Measurements from ENCODE around the gene LPCAT3.
A peak's percentile ranks its signal among the peaks of the same experiment; 100 is the strongest.

LPCAT3 gene

GRCh38 chr12:6961278-6961694 is 57.0 kb downstream of the LPCAT3 start:
- TF ChIP-seq CTCF (IDR thresholded peaks at IDR 0.05; ENCODE audit: insufficient read depth, low read depth, low read length, missing control alignments), result no peak
- peak; percentile 90 for DNase-seq (ENCODE audit: low read depth)
- peak overlapping the region; percentile 76 for H3K4me3 ChIP-seq (ENCODE audit: low read depth, low read length)

- H3K4me3 ChIP-seq (ENCODE audit: low read depth, low read length), result peak overlapping the region; percentile 76
- peak; percentile 86 for DNase-seq (ENCODE audit: low read depth)
- TF ChIP-seq CTCF (IDR thresholded peaks at IDR 0.05; ENCODE audit: insufficient read depth, low read depth, low read length, missing control alignments), result peak; percentile 44
Observed at GRCh38 chr12:6960593-6961277, 57.5 kb downstream of the LPCAT3 start.

- H3K4me3 ChIP-seq (ENCODE audit: low read depth, low read length), result peak overlapping the region; percentile 76
- TF ChIP-seq CTCF (IDR thresholded peaks at IDR 0.05; ENCODE audit: insufficient read depth, low read depth, low read length, missing control alignments), result no peak
- peak; percentile 31 for DNase-seq (ENCODE audit: low read depth)
Observed at GRCh38 chr12:6959805-6960592, 58.3 kb downstream of the LPCAT3 start.

GRCh38 chr12:6959058-6959804 is 59.0 kb downstream of the LPCAT3 start:
- peak overlapping the region; percentile 76 for H3K4me3 ChIP-seq (ENCODE audit: low read depth, low read length)
- peak; percentile 94 for DNase-seq (ENCODE audit: low read depth)
- TF ChIP-seq CTCF (IDR thresholded peaks at IDR 0.05; ENCODE audit: insufficient read depth, low read depth, low read length, missing control alignments), result no peak

- DNase-seq (ENCODE audit: low read depth), result no peak
- TF ChIP-seq CTCF (IDR thresholded peaks at IDR 0.05; ENCODE audit: insufficient read depth, low read depth, low read length, missing control alignments), result no peak
- H3K4me3 ChIP-seq (ENCODE audit: low read depth, low read length), result peak overlapping the region; percentile 76
Observed at GRCh38 chr12:6958609-6959057, 59.6 kb downstream of the LPCAT3 start.

- no peak for TF ChIP-seq CTCF (IDR thresholded peaks at IDR 0.05; ENCODE audit: insufficient read depth, low read depth, low read length, missing control alignments)
- peak; percentile 53 for DNase-seq (ENCODE audit: low read depth)
- H3K4me3 ChIP-seq (ENCODE audit: low read depth, low read length), result peak overlapping the region; percentile 76
Observed at GRCh38 chr12:6957741-6958608, 60.3 kb downstream of the LPCAT3 start.

Measured in GM12865 (cell line).